GM18867 (cell line): ENCODE measurements around the gene ITCH.
"Not testable (repeated sequence)": the region's sequence is repeated elsewhere in the genome, so short reads cannot be mapped to it uniquely, and the experiment has no call there.

Experiments
- ATAC-seq: cut with Tn5 transposase; IDR thresholded peaks from one replicate; pipeline ENCODE4 v1.9.1; 2021; ENCODE audit warnings: mild to moderate bottlenecking, moderate library complexity; ENCODE audit not compliant: unreplicated experiment

Gene ITCH

DNA sequence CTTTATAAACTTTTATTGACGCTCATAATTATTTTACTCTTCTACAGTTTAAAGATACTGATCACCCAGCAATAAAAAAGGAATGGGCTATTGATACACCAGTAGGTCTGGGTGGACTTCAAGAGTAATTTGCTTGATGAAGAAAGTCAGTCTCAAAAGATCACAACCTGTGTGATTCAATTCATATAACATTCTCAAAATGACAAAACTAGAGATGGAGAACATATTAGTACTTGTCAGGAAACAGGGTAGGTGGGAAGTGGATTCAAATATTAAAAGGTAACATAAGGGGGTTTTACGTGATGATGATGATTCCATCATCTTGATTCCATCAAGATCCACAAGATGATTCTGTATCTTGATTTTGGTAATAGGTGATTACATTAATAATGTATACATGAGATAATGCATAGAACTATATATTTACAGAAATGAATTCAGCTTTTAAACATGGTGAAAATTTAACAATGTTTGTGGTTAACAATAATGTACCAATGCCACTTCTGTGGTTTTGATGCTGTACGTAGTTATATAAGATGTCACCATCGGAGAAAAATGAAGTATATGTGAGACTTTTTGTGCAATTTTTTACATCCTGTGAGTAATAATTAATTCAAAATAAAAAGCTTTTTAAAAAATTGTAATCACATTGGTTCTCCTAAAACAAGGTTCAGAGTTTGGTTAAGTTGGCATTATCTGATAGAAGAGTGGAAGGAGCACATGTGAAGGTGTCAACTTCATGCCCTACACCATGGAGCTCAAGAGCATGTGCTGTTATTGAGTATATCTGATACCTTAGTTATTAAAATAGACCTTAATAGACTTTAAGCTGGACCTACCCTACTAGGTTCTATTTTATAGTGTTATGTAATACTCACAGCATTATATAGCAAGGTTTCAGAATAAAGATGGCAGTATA is 86.9 kb downstream of the ITCH start:
- ATAC-seq: no peak

DNA sequence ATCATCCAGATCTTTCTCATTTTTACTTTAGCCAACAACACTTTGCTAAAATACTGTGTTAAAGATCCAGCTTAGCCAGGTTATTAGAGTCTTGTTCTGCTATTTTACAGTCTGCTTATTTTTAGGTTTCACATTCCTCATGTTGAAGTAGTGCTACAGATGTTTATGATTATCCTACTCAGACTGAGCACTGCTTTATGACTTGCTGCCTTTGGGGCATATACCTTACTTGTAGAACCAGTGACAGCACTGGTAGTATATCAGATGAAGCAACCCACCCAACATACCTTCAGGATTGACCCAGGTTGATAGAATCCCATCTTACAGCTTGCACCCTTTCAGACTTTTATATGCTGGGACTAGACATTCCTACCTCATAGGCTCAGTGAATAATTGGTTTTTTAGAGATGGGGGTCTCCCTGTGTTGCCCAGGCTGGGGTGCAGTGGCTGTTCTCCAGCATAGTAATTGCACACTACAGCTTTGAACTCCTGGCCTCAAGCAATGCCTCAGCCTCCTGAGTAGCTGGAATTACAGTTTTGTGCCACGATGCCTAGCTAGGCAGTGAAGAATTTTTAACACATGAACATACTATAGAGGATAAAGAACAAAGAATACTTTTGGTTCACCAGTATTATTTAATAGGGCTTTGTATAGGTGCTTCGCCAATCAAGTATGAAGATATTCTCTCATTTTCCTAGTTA is 89.4 kb downstream of the ITCH start:
- ATAC-seq: no peak

DNA sequence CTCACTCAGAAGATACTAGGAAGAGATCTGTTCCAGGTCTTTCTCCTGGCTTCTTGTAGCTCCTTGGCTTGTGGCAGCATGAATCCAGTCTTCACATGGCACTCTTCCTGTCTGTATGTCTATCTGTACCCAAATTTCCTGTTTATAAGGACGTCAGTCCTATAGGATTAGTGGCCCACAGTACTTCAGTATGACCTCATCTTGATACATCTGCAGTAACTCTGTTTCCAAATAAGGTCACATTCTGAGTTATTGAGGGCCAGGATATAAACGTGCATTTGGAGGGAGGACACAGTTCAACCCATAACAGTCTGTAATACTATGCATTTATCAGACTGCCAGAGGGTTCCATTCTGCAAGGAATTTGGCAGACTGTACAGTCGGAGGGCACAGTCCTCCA is 95.6 kb downstream of the ITCH start:
- ATAC-seq: no peak

DNA sequence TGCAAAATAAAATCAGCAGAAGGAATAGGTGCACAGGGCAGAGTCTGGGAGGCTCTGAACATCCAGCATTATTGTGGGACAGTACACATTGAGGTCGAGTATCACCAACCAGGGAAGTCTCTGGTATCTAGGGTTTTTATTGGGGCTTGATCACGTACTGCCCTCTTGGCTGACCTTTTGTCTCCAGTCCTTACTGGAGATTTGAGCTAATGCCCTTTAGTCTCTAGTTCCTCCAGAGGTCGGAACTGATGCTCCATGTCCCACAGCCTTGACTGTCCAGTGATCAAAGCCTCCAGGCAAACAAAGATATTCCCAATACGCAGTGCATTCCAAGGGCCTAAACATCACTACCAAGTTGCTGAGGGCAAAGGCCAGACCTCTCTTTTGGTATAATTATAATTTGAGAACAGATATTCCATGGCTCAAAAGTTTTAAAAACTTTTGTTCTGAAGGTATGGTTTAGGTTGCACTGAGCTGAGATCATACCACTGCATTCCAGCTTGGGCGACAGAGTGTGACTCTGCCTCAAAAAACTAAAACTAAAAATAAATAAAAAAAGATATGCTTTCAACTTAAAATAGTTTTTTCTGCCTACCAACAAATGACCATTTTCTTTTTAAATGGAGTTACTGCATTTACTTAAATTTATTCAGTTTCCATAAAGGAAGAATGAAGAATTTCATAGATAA is 96.3 kb downstream of the ITCH start:
- no peak for ATAC-seq

DNA sequence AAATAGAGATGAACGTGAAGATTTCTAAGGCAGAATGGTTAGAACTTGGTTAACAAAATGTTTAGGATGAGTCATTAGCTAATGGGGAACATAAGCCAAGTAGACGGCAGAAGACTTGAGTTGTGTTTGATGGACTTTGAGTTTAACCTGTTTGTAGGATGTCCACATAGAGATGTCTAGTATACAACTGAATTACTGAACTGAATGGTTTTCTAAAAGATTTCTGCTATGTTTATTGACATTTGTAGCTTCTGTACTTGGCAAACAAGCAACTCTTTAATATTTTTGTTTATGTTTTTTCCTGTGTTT is 98.7 kb downstream of the ITCH start:
- no peak for ATAC-seq

DNA sequence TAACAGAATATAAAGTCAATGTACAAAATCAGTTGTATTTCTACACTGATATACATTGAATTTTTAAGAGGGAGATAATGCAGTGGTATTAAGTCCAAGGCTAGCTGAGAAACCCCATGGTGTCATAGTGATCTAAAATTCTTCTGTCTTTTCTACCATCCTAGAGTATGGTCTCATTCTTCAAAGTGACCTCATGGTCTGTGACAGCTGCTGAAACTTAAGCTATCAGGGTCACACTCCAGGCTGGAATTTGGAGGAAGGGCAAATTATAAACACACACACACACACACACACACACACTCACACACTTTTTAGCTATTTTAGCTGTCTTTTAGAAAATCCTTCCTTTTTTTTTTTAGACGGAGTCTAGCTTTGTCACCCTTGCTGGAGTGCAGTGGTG is 105.9 kb downstream of the ITCH start:
- ATAC-seq: no peak

DNA sequence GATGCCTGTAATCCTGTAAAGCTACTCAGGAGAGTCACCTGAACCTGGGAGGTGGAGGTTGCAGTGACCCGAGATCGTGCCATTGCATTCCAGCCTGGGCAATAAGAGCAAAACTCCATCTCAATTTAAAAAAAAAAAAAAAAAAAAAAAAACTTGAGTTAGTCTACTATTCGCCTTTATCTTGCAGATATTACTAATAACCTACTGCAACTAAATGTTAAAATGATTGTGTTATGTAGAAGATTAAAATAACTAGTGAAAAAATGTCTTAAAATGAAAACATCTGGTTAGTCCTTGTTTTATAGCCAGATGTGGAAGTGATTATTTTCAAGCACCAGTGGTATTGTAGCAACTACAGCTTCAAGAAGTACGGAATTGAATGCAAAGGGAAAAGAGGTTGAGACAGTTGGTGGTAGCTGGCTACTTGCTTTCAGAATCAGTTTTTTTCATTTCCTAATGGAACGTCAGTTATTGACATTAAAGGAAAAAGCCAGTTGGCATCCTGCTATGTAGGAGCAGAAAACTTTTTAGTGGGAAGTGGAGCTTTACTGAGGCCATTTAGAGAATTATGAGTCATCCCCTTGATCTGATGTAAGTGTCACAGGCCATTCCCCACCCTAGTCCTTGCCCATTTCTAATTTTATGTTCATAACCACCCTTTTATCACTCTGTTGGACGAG is 109.3 kb downstream of the ITCH start:
- ATAC-seq: no peak

GRCh38 chr20:34473262-34473883 is 110.3 kb downstream of the ITCH start:
- no peak for ATAC-seq

DNA sequence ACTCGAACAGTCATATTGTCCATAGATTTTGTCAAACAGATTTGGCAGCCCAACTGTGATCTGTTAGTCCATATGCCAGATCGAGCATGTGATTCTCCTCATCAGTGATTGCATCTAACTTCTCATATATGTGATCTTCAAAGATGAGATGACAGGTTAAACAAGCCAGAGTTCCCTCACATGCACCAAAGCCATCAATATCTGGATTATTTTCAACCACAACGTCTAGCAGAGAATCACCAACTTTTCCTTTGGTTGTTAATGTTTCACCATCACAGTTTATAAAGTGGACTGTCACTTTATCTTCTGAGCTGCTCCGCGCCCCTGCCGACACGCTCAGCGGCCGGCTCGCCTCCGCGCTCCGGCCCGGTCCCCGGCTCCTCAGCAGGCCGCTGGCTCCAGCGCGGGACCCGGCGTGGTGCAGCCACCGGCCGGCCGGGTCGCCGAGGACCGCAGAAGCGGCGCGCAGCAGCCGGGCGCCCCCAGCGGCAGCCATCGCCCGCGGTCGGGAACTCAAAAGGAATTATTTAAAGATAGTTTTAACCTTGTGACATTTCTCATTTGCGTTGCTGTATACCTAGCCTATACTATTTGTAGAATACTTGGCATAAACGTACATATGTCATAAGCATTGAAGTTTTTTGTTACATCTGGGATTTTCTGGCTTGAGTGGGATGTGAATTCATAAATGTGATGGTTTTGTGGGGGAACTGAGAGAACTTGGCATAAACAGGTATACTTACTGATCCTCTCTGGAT is 113.1 kb downstream of the ITCH start:
- ATAC-seq: peak; percentile 47

GRCh38 chr20:34479627-34480026 is 116.6 kb downstream of the ITCH start:
- ATAC-seq: no peak

DNA sequence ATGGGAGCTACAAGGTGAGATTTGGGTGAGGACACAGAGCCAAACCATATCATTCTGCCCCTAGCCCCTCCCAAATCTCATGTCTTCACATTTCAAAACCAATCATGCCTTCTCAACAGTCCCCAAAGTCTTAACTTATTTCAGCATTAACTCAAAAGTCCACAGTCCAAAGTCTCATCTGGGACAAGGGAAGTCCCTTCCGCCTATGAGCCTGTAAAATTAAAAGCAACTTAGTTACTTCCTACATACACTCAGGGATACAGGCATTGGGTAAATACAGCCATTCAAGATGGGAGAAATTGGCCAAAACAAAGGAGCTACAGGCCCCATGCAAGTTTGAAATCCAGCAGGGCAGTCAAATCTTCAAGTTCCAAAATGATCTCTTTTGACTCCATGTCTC is 119.1 kb downstream of the ITCH start:
- ATAC-seq: not testable (repeated sequence)

- not testable (repeated sequence) for ATAC-seq
These were observed 120.6 kb downstream of the ITCH start for GRCh38 chr20:34483585-34484220.

- no peak for ATAC-seq
These were observed 122.1 kb downstream of the ITCH start for GRCh38 chr20:34485068-34485634.

GRCh38 chr20:34491226-34491931 is 128.3 kb downstream of the ITCH start:
- ATAC-seq: no peak

- ATAC-seq: no peak
These were observed 128.9 kb downstream of the ITCH start for GRCh38 chr20:34491932-34492509.

GRCh38 chr20:34493646-34494045 is 130.6 kb downstream of the ITCH start:
- ATAC-seq: no peak

GRCh38 chr20:34495307-34495706 is 132.2 kb downstream of the ITCH start:
- ATAC-seq: no peak

GRCh38 chr20:34495916-34496315 is 132.8 kb downstream of the ITCH start:
- no peak for ATAC-seq
